ENCODE data around the gene PHF12. TPM values are rescaled to one million over a fixed set of nuclear protein-coding genes. Genes with fewer than 3 reads are reported as not detected.

The PHF12 gene
- total RNA-seq, 1 donor from 2014 or later: 43.5 TPM

DNA sequence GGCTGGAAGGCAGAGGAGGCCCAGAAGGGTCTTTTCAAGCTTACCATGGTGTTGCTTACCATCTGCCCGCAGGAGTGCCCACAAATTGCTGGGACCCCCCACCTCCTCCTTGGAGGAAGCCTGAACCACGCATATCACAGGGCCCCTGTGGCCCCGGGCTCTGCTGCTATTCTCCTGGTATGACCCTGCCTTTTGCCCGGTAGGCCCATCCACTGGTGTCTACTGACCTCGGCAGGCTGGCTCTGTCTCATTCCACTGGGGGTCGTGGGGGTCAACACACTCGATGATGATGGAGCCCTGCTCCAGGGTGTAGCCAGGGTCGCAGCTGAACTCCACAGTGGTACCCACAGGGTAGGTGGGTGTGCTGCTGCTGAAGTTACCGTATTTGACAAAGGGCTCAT, 8.2 kb upstream of the PHF12 start:
- no peak overlapping the region for H3K4me3 ChIP-seq (ENCODE audit: low read depth, low read length)
- DNase-seq (ENCODE audit: low read depth): no peak
- TF ChIP-seq CTCF (conservative IDR thresholded peaks at IDR 0.05; ENCODE audit: low read depth, low read length): no peak

- no peak for DNase-seq (ENCODE audit: low read depth)
- TF ChIP-seq CTCF (conservative IDR thresholded peaks at IDR 0.05; ENCODE audit: low read depth, low read length): no peak
- no peak overlapping the region for H3K4me3 ChIP-seq (ENCODE audit: low read depth, low read length)
These were observed 7.6 kb upstream of the PHF12 start for GRCh38 chr17:28958820-28959455.

GRCh38 chr17:28957992-28958355, 6.7 kb upstream of the PHF12 start:
- no peak for TF ChIP-seq CTCF (conservative IDR thresholded peaks at IDR 0.05; ENCODE audit: low read depth, low read length)
- no peak overlapping the region for H3K4me3 ChIP-seq (ENCODE audit: low read depth, low read length)
- no peak for DNase-seq (ENCODE audit: low read depth)

- DNase-seq (ENCODE audit: low read depth): no peak
- no peak for TF ChIP-seq CTCF (conservative IDR thresholded peaks at IDR 0.05; ENCODE audit: low read depth, low read length)
- H3K4me3 ChIP-seq (ENCODE audit: low read depth, low read length): no peak overlapping the region
These were observed 6.1 kb upstream of the PHF12 start for GRCh38 chr17:28957277-28957991.

DNA sequence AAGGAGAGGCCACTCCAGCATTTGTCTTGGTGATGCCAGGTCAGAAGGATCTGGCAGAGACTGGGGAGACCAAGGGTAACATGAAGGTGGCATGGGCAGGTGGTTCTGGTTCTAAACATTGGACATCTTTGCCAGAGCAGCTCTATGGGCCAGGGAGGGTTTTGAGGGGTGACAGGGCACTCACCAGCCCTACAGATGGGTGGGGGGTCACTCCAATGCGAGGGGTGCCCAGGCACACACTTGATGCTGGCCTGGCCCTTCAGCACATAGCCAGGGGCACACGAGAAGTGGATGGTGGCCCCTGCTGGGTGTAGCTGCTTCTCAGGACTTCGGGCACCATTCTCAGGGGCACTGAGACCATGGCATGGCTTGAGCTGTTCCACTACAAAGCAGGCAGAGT, 5.5 kb upstream of the PHF12 start:
- no peak for DNase-seq (ENCODE audit: low read depth)
- no peak for TF ChIP-seq CTCF (conservative IDR thresholded peaks at IDR 0.05; ENCODE audit: low read depth, low read length)
- H3K4me3 ChIP-seq (ENCODE audit: low read depth, low read length): no peak overlapping the region

DNA sequence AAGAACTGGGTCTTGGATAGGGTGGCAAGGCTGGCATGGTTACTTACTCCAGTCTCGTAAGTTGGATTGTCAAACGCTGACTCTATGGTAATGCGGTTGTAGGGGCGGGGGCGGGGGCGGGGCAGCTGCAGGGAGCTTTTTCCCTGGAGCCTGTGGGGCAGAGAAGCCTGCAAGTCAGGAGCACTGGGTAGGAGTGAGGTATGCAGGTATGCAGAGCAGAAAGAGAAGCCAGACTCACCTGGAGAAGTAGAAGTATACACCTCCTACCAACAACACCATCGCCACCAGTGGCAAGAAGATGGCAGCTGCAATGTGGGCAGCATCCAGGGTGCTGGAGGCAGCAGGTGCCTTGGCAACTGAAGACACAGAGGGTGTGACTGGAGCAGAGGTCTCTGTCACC, 4.8 kb upstream of the PHF12 start:
- H3K4me3 ChIP-seq (ENCODE audit: low read depth, low read length): no peak overlapping the region
- no peak for TF ChIP-seq CTCF (conservative IDR thresholded peaks at IDR 0.05; ENCODE audit: low read depth, low read length)
- DNase-seq (ENCODE audit: low read depth): no peak

GRCh38 chr17:28955408-28955807, 4.1 kb upstream of the PHF12 start:
- no peak overlapping the region for H3K4me3 ChIP-seq (ENCODE audit: low read depth, low read length)
- no peak for TF ChIP-seq CTCF (conservative IDR thresholded peaks at IDR 0.05; ENCODE audit: low read depth, low read length)
- no peak for DNase-seq (ENCODE audit: low read depth)
